Measurements from ENCODE around the gene DNAH14.
"Not testable (repeated sequence)": the region's sequence is repeated elsewhere in the genome, so short reads cannot be mapped to it uniquely, and the experiment has no call there.

DNAH14 gene

DNA sequence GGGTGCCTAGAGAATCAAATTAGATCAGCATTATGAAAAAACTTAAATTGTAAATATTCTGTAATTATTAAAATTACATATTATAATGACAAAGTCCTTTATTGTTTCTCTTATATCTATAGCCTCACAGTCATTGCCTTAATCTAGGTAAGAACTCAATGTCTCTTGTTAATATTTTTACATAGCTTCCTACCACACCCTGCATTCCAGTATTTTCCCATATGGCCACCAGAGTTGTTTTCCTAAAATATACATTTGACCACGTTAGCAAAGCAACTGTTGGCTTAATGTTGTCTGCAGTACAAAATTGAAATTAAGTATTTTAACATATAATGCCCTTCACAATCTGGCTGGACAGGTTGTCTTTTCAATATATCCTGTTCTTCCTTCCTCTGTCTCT, 230.3 kb downstream of the DNAH14 start:
- TF ChIP-seq CTCF (IDR thresholded peaks at IDR 0.05; ENCODE audit: extremely low read depth, insufficient read depth, missing control alignments) = no peak
- in situ Hi-C loops (cut with MboI; ENCODE audit: low pct_unique_long_range_greater_than_20kb, low sequenced_read_pairs, unreplicated experiment) = no loop called here

DNA sequence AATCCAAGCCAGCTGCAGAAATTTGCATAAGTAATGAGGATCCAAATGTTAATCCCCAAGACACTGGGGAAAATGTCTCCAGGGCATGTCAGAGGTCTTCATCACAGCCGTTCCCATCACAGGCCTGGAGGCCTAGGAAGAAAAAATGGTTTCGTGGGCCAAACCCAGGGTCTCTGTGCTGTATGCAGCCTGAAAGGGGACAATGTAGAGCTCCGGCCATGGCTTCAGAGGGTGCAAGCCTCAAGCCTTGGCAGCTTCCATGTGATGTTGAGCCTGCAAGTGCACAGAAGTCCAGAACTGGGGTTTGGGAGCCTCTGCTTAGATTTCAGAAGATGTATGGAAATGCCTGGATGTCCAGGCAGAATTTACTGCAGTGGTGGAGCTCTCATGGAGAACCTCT, 247.9 kb downstream of the DNAH14 start:
- in situ Hi-C loops (cut with MboI; ENCODE audit: low pct_unique_long_range_greater_than_20kb, low sequenced_read_pairs, unreplicated experiment); DNase-seq (ENCODE audit: low spot score): not testable (repeated sequence)

More for the DNA sequence above, 230.3 kb downstream of the DNAH14 start:
- DNase-seq (ENCODE audit: low spot score) = no peak

DNA sequence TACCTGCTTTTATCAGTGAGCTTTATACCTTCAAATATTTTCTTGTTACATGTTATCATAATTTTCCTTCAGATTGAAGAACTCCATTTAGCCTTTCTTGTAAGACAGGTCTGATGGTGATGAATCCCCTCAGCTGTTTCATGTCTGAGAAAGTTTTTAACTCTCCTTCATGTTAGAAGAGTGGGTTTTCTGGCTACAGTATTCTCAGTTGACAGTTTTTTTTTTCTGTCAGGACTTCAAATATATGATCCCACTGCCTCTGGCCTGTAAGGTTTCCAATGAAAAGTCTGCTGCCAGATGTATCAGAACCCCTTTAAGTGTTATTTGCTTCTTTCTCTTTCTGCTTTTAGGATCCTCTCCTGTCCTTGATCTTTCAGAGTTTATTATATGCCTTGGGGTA, 250.2 kb downstream of the DNAH14 start:
- in situ Hi-C loops (cut with MboI; ENCODE audit: low pct_unique_long_range_greater_than_20kb, low sequenced_read_pairs, unreplicated experiment) = no loop called here
- DNase-seq (ENCODE audit: low spot score) = no peak
- no peak for TF ChIP-seq CTCF (IDR thresholded peaks at IDR 0.05; ENCODE audit: extremely low read depth, insufficient read depth, missing control alignments)

- TF ChIP-seq CTCF (IDR thresholded peaks at IDR 0.05; ENCODE audit: extremely low read depth, insufficient read depth, missing control alignments) = no peak
- in situ Hi-C loops (cut with MboI; ENCODE audit: low pct_unique_long_range_greater_than_20kb, low sequenced_read_pairs, unreplicated experiment) = no loop called here
- DNase-seq (ENCODE audit: low spot score) = no peak
Observed at GRCh38 chr1:225182716-225183115, 253.2 kb downstream of the DNAH14 start.

GRCh38 chr1:225191199-225191753, 261.8 kb downstream of the DNAH14 start:
- TF ChIP-seq CTCF (IDR thresholded peaks at IDR 0.05; ENCODE audit: extremely low read depth, insufficient read depth, missing control alignments) = no peak
- in situ Hi-C loops (cut with MboI; ENCODE audit: low pct_unique_long_range_greater_than_20kb, low sequenced_read_pairs, unreplicated experiment) = no loop called here
- DNase-seq (ENCODE audit: low spot score) = no peak

- in situ Hi-C loops (cut with MboI; ENCODE audit: low pct_unique_long_range_greater_than_20kb, low sequenced_read_pairs, unreplicated experiment) = no loop called here
- TF ChIP-seq CTCF (IDR thresholded peaks at IDR 0.05; ENCODE audit: extremely low read depth, insufficient read depth, missing control alignments) = no peak
- DNase-seq (ENCODE audit: low spot score) = no peak
Observed at GRCh38 chr1:225201447-225201846, 272.0 kb downstream of the DNAH14 start.

DNA sequence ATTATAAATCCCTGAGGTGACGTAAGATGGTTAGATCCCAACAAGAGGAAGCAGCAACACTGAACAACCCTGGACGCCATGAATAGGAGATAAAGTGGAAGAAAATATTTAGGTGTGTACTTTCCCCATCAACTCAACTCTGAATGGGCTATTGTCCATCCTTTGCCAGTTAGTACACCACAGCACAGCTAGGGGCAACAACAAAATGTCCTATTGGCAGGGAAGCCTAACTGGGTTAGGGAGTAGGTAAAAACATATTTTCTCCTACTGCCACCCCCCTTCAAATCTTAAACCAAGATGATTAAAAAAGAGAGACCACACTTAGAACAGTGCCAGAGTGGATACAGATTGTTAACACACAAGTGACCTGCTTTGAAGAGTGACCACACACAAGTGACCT, 278.3 kb downstream of the DNAH14 start:
- in situ Hi-C loops (cut with MboI; ENCODE audit: low pct_unique_long_range_greater_than_20kb, low sequenced_read_pairs, unreplicated experiment) = no loop called here
- no peak for DNase-seq (ENCODE audit: low spot score)
- no peak for TF ChIP-seq CTCF (IDR thresholded peaks at IDR 0.05; ENCODE audit: extremely low read depth, insufficient read depth, missing control alignments)
